Left renal cortex interstitium (tissue), 4 donors: ENCODE results near the gene BMS1. TPM values are rescaled to one million over a fixed set of nuclear protein-coding genes. Genes with fewer than 3 reads are reported as not detected.
A peak's percentile ranks its signal among the peaks of the same experiment; 100 is the strongest.
"Not testable (repeated sequence)": the region's sequence is repeated elsewhere in the genome, so short reads cannot be mapped to it uniquely, and the experiment has no call there.

Experiments
- DNase-seq, 4 donors: peaks; one replicate each; pipeline ENCODE4 v3.0.0-alpha.2; 2013; ENCODE audit warnings: low read depth in 4 of 4, low spot score in 2 of 4, missing footprints in 1 of 4
- polyA plus RNA-seq, 4 donors: library from polyadenylated mRNA; unstranded; fragments of 120-200 nt; gene quantifications; one replicate each; pipeline ENCODE4 v1.2.1, GENCODE V29; 2013; ENCODE audit not compliant: insufficient read length in 4 of 4

Gene BMS1
- polyA plus RNA-seq, 4 donors = 21.1 to 25.2 (median 22.7) TPM

DNA sequence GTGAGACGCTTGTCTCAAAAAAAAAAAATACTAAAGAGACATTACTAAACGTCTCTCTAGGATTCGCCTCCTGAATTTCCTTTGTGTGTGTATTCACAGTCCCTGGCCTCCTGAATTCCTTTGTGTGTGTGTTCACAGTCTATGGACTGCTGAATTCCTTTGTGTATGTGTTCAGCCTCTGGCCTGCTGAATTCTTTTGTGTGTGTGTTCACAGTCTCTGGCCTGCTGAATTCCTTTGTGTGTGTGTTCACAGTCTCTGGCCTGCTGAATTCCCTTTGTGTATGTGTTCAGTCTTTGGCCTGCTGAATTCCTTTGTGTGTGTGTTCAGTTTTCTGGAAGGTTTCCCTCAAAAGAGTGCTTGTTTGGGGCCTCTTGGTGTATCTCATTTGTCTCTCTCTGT lies 8.2 kb downstream of the BMS1 start:
- DNase-seq = no peak

DNA sequence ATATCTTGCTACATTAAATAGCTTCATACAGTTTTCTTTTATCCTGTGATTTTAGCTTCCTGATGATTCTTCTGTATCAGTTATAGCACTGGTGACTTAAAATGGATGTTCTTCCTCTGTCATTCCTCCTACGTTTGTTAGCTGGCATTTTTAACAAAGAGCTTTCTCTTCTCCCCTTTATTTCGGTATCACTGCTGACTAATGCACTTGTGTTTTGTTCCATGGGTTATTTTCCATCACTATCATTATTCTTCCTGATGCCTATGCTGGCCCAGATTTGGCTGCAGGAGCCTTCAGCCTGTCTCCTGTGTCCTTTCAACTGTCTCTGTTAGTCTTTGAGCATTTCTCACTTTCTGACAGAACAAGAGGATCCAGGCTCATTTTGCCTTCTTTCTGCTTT lies 13.1 kb downstream of the BMS1 start:
- no peak for DNase-seq

DNA sequence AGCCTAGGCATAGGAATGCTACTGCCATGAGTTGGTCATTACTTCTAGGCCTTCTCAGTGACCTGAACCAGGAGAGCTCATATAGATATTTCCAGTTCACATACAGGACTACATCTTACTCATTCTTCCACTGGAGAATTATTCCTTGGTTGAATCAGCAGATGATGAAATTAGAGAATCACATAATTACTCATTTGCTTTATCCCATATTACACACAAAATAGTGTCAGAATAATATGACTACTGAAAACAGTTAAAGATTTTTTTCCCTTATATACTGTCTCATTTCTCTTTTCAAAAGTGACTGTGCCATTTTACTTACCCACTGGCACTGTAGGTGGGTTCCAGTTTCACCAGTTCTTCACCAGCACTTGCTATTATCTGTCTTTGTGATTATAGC lies 18.5 kb downstream of the BMS1 start:
- DNase-seq = no peak

- DNase-seq = no peak
Measured at GRCh38 chr10:42802876-42803275, 20.3 kb downstream of the BMS1 start.

- DNase-seq = no peak
Measured at GRCh38 chr10:42809676-42810075, 27.1 kb downstream of the BMS1 start.

DNA sequence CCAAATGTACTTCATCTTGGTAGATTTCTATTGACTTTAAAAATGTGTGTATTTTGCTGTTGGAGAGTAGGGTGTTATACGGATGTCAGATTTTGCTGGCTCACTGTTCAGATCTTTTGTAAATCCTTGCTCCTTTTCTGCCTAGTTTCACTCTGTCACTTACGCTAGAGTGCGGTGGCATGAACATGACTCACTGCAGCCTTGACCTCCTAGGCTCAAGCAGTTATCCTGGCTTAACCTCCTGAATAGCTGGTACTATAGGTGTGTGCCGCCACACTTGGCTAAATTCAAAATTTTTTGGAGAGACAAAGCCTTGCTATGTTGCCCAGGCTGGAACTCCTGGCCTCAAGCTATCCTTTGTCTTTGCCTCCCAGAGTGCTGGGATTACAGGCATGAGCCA lies 29.4 kb downstream of the BMS1 start:
- DNase-seq = no peak

GRCh38 chr10:42813989-42814687 lies 31.5 kb downstream of the BMS1 start:
- DNase-seq = not testable (repeated sequence)

- DNase-seq = not testable (repeated sequence)
Measured at GRCh38 chr10:42816334-42816733, 33.7 kb downstream of the BMS1 start.

- DNase-seq = no peak
Measured at GRCh38 chr10:42816912-42817311, 34.3 kb downstream of the BMS1 start.

- DNase-seq = not testable (repeated sequence)
Measured at GRCh38 chr10:42817417-42817816, 34.8 kb downstream of the BMS1 start.

GRCh38 chr10:42826759-42827158 lies 44.2 kb downstream of the BMS1 start:
- not testable (repeated sequence) for DNase-seq

- DNase-seq = no peak
Measured at GRCh38 chr10:42827201-42827600, 44.6 kb downstream of the BMS1 start.

DNA sequence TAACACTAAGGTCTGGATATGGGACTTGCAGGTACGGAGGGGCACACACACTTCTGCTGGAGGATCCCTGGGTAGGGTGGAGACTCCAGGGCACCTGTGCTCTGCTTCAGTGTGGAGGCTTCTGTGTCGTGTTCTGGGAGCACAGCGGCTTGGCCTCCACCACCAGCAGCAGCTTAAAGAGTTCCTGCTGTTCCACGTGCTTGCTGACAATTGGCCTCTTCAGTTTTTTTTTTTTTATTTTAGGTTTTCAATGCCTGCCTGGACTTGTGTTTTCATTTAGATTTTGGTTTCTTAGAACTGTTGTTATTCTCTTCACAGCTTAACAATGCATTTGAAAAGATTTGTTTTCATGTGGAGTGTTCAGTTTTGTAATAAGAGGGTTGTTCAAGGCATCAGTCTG lies 45.8 kb downstream of the BMS1 start:
- DNase-seq = not testable (repeated sequence)

GRCh38 chr10:42830237-42830636 lies 47.6 kb downstream of the BMS1 start:
- no peak for DNase-seq

DNA sequence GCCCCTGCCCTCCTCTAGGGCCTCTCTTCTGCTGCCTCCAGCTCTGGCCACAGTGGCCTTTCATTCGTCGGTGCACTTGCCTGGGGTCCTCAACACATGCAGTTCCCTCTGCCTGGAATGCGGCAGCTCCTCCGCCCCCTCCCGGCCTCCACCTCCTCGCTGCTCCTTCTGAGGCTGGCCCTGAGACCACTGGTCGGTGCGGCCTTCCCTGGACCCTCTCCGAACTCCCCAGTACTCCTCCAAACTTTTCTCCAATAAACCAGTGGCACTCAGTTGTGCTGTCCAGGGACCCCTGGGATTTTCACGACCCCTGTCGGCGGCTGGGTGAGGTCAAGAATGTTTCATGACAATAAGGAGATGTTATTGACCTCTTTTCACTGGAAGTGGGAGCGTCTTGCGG lies 53.5 kb downstream of the BMS1 start:
- no peak for DNase-seq

- peak in 1 of 4 donors; percentile 31 for DNase-seq
Measured at GRCh38 chr10:42836771-42837468, 54.3 kb downstream of the BMS1 start.

- DNase-seq = not testable (repeated sequence)
Measured at GRCh38 chr10:42844810-42845209, 62.2 kb downstream of the BMS1 start.

GRCh38 chr10:42847261-42847660 lies 64.7 kb downstream of the BMS1 start:
- DNase-seq = not testable (repeated sequence)

- no peak for DNase-seq
Measured at GRCh38 chr10:42850931-42851330, 68.3 kb downstream of the BMS1 start.

DNA sequence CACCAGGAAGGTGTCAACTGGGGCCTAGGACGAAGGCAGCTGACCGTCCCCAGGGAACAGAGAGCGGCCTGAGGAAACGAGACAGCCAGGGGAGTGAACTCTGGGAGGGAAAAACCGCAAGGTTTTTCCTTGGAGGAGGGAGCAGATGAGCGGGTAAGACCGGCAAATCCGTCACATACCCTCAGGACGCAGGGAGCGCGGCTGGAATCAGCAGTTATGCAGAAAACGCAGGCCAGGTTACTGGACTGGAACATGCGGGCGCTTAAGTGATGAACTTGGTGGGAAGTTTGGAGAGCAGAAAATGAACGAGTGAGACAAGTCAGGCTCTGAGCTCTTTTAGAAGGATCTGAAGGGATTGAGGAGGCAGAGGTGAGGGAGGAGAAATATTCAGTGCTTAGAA lies 76.7 kb downstream of the BMS1 start:
- no peak for DNase-seq

- DNase-seq = not testable (repeated sequence)
Measured at GRCh38 chr10:42860016-42860415, 77.4 kb downstream of the BMS1 start.

DNA sequence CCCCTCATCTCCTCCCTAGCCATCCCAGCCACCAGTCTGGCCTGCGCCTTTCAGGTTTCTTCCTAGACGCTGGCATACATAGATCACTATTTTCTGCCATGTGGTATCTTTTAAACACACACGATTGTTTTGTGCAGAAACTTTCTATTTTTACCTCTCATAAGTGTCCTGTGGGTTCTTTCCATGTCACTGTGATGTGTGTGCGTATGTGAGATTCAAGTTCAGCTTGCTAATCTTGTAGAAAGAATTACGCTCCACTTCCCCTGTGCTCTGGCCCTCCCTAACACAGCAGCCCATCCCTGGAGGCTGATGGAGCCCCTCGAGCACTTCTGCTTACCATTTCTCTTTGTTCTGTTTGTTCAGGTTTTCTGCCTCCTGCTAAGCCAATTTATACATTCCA lies 80.2 kb downstream of the BMS1 start:
- not testable (repeated sequence) for DNase-seq
